Right cardiac atrium (tissue), 5 donors: ENCODE measurements around the gene ANKRD26. TPM values are rescaled to one million over a fixed set of nuclear protein-coding genes. Genes with fewer than 3 reads are reported as not detected.
"Not testable (repeated sequence)": the region's sequence is repeated elsewhere in the genome, so short reads cannot be mapped to it uniquely, and the experiment has no call there.

Source experiments
- ATAC-seq, 2 donors: fragments of 200-7000 bp; cut with Tn5 transposase; one replicate each; pipeline versions ENCODE4 v1.8.0 to v1.9.1; 2020; ENCODE audit warnings: moderate library complexity in 2 of 2, mild to moderate bottlenecking in 1 of 2
- DNase-seq, 3 donors: peaks; one replicate each; pipeline ENCODE4 v3.0.0-alpha.2; 2020
- H3K27ac ChIP-seq: one replicate; pipeline ENCODE4 v1.5.1; 2013; ENCODE audit warnings: mild to moderate bottlenecking, low read length, control low read depth, moderate library complexity
- H3K27me3 ChIP-seq: one replicate; pipeline ENCODE4 v1.6.1; 2013; ENCODE audit not compliant: control insufficient read depth, insufficient read depth
- H3K4me1 ChIP-seq: one replicate; pipeline ENCODE4 v1.6.1; 2013; ENCODE audit warnings: low read length; ENCODE audit not compliant: control insufficient read depth, insufficient read depth
- H3K4me3 ChIP-seq: one replicate; pipeline ENCODE4 v1.5.1; 2013; ENCODE audit warnings: low read length, control low read depth
- H3K9me3 ChIP-seq: one replicate; pipeline ENCODE4 v1.6.1; 2013; ENCODE audit warnings: low read length; ENCODE audit not compliant: control insufficient read depth
- WGBS: extraction: QIAGEN DNeasy Blood & Tissue Kit; methylation state at CpG from one replicate; pipeline ENCODE4 v1.1.7; 2013; 5-methylcytosine and 5-hydroxymethylcytosine counted together
- intact Hi-C, 4 donors: fragments of 100-400 bp; cut with DNase I; formaldehyde crosslinking; loops; one replicate each; pipeline versions ENCODE4 v1.11.0 to v1.14.0; 2022 to 2023
- polyA plus RNA-seq: library from polyadenylated mRNA; stranded (reverse); fragments of 200-250 nt; gene quantifications from one replicate; pipeline ENCODE4 v1.2.3, GENCODE V29; 2013
- total RNA-seq, 4 donors: library from RNA; stranded (reverse); fragmentation: NEBNext Ultra II Directional; extraction: Animal tissue kit (Norgen Biotek cat#: 25700); gene quantifications; one replicate each; pipeline ENCODE4 v1.2.1, GENCODE V29; 2021
- donor health status: healthy with polysubstance abuse.
- donor health status: DM: no; HTN: yes; CAD: no.
- donor health status: DM: no; HTN: no; CAD: no.
- donor health status: DM: no; HTN: yes; CAD: no; lungs with severe emphysema.
- donor health status: DM: yes; HTN: yes; CAD: no.

ANKRD26 gene
- total and polyA plus RNA-seq, 5 donors = 6.7 to 13.6 (median 9.8) TPM

DNA sequence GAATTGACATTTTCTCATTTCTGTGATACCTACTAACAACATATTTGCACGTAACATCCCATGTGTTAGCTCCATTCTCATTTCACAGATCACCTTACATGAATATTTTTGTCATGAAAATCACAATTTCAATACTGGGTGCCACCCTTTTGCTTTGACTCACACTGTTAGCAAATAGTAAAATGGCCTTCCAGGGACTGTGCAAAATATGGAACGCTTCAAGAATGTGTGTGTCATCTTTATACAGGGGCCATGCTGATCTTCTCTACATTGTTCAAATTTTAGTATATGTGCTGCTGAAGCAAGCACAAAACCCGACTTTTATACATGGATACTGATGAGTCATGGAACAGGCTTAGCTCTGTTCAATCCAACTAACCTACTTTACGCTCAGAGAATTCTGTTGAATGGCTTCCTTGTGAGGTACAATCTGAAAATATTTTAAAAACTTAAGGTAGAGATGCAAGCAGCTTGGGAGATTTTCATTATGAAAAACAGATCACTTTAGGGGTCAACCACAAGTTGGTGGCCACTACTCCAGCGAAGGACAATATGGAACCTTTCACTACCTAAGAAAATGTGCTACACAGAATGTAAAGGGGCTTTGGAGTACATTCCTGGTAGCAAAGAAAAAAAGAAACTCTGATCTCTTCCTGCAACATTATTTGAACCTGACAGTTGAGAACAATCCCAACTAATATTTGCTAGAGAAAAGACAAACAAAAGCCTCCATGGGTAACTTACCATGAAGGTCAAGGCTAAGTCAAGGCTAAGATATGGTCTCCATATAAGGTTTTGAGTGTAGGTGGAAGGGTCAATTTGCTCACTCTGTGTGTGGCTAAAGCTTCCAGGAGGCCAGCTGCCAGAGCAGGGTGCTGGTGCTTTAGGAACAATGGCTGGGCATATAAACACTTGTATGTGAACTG is 11.9 kb downstream of the ANKRD26 start:
- ATAC-seq (no peak), DNase-seq (no peak)
- intact Hi-C loops = no loop called here
- Histone ChIP-seq H3K4me3 (no peak overlapping the region), H3K4me1 (no peaks in the 10 kb centered on the region), H3K9me3 (no peaks in the 10 kb centered on the region), H3K27ac (no peak overlapping the region), H3K27me3 (no peaks in the 10 kb centered on the region)
- WGBS = 85% methylated on average over 5 of the region's 5 CpGs

GRCh38 chr10:27072436-27073114 is 27.7 kb downstream of the ANKRD26 start:
- intact Hi-C loops = no loop called here
- DNase-seq = no peak
- no peaks in the 10 kb centered on the region for H3K4me1 ChIP-seq
- H3K27ac ChIP-seq = no peak overlapping the region
- 90% methylated on average over 6 of the region's 6 CpGs for WGBS
- no peak overlapping the region for H3K4me3 ChIP-seq
- H3K9me3 ChIP-seq = no peaks in the 10 kb centered on the region
- no peaks in the 10 kb centered on the region for H3K27me3 ChIP-seq
- peak in 1 of 2 donors; percentile 26 for ATAC-seq

- Histone ChIP-seq H3K4me3 (no peak overlapping the region), H3K4me1 (no peaks in the 10 kb centered on the region), H3K27ac (no peak overlapping the region), H3K27me3 (no peaks in the 10 kb centered on the region), H3K9me3 (no peaks in the 10 kb centered on the region)
- intact Hi-C loops = no loop called here
- DNase-seq (no peak), ATAC-seq (no peak)
- 95% methylated on average over 2 of the region's 2 CpGs for WGBS
These were observed 31.9 kb downstream of the ANKRD26 start for GRCh38 chr10:27068217-27068891.

- no peak for DNase-seq
- intact Hi-C loops = no loop called here
- WGBS = 97% methylated on average over 2 of the region's 2 CpGs
- no peaks in the 10 kb centered on the region for H3K9me3 ChIP-seq
- ATAC-seq = no peak
- no peak overlapping the region for H3K27ac ChIP-seq
- no peaks in the 10 kb centered on the region for H3K27me3 ChIP-seq
- H3K4me1 ChIP-seq = no peaks in the 10 kb centered on the region
- H3K4me3 ChIP-seq = no peak overlapping the region
These were observed 35.2 kb downstream of the ANKRD26 start for GRCh38 chr10:27065084-27065483.

DNA sequence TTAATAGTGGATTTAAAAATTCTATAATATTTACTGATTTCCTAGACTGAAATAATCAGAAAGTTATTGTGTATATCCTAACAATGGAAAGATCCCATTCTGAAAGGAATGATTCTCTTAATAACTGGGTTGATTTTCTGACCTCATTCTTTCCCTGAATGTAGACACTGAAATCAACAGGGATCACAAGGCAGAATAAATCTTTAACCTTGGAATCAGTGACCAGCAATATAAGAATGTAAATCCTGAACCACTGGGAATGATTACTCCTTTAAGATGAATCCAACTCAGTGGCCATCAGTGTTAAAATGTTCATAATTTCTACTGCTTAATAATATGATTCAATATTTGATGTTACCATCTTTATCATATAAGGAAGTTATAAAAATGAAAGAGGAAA is 47.6 kb downstream of the ANKRD26 start:
- H3K4me3 ChIP-seq = no peak overlapping the region
- no peaks in the 10 kb centered on the region for H3K4me1 ChIP-seq
- intact Hi-C loops = no loop called here
- DNase-seq (no peak), ATAC-seq (no peak)
- no peaks in the 10 kb centered on the region for H3K9me3 ChIP-seq
- no peaks in the 10 kb centered on the region for H3K27me3 ChIP-seq
- no peak overlapping the region for H3K27ac ChIP-seq

- H3K4me1 ChIP-seq, H3K9me3 ChIP-seq, H3K27ac ChIP-seq, H3K4me3 ChIP-seq, H3K27me3 ChIP-seq, DNase-seq, ATAC-seq: not testable (repeated sequence)
- intact Hi-C loops = loop anchor here in 1 of 4 donors (10.0 kb wide), 1 partner anchor 80 kb away; no protein-coding TSS in a partner anchor
- 93% methylated on average over 4 of the region's 4 CpGs for WGBS
These were observed 55.0 kb downstream of the ANKRD26 start for GRCh38 chr10:27045247-27045646.

GRCh38 chr10:27041196-27041595 is 59.1 kb downstream of the ANKRD26 start:
- intact Hi-C loops = loop anchor here in 1 of 4 donors (10.0 kb wide), 1 partner anchor 84 kb away; no protein-coding TSS in a partner anchor
- no peak for ATAC-seq
- WGBS = 78% methylated on average over 2 of the region's 2 CpGs

DNA sequence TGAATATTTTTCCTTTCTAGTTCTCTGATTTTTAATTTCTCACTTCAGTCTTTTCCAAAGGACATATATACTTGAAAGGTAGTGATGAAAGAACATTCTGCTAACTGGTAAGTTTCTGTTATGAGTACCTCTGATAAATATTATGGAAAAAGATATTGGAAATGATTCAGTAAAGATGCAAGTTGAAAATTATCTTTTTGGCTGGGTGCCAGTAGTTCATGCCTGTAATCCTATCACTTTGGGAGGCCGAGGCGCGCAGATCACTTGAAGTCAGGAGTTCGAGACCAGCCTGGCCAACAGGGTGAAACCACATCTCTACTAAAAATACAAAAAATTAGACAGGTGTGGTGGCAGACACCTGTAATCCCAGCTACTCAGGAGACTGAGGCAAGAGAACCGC is 62.1 kb downstream of the ANKRD26 start:
- no peak overlapping the region for H3K27ac ChIP-seq
- no peaks in the 10 kb centered on the region for H3K9me3 ChIP-seq
- WGBS = 97% methylated on average over 5 of the region's 5 CpGs
- ATAC-seq (no peak), DNase-seq (no peak)
- intact Hi-C loops = no loop called here
- H3K27me3 ChIP-seq = no peaks in the 10 kb centered on the region
- H3K4me3 ChIP-seq = no peak overlapping the region
- H3K4me1 ChIP-seq = no peaks in the 10 kb centered on the region

More at GRCh38 chr10:27041196-27041595, 59.1 kb downstream of the ANKRD26 start:
- Histone ChIP-seq H3K4me1 (no peaks in the 10 kb centered on the region), H3K27me3 (no peaks in the 10 kb centered on the region), H3K9me3 (no peaks in the 10 kb centered on the region), H3K4me3 (no peak overlapping the region), H3K27ac (no peak overlapping the region)
- no peak for DNase-seq

DNA sequence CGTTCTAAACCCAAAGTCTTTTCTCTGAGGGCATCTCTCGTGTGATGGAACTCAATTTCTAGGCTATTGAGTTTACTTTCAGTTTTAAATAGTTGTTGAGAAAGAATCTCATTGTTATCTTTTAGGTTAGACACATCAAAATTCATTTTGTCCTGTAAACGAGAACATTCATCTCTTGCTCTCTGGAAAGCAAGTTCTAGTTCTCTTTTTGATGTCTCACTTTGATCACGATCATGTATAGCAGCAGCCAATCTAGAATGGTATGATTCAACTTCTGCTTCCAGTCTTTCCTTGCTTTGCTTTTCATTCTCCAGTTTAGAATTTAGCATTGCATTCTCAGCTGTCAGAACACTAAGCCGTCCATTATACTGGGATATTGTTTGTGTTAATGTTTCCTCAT is 65.1 kb downstream of the ANKRD26 start:
- H3K4me3 ChIP-seq = no peak overlapping the region
- H3K27ac ChIP-seq = no peak overlapping the region
- no peaks in the 10 kb centered on the region for H3K4me1 ChIP-seq
- ATAC-seq (no peak), DNase-seq (no peak)
- intact Hi-C loops = no loop called here
- 92% methylated on average over 5 of the region's 5 CpGs for WGBS
- H3K9me3 ChIP-seq = no peaks in the 10 kb centered on the region
- H3K27me3 ChIP-seq = no peaks in the 10 kb centered on the region

GRCh38 chr10:27030060-27030459 is 70.2 kb downstream of the ANKRD26 start:
- Histone ChIP-seq H3K27me3 (no peaks in the 10 kb centered on the region), H3K27ac (no peak overlapping the region), H3K4me1 (no peaks in the 10 kb centered on the region), H3K4me3 (no peak overlapping the region), H3K9me3 (no peaks in the 10 kb centered on the region)
- intact Hi-C loops = no loop called here
- ATAC-seq (no peak), DNase-seq (no peak)
- 96% methylated on average over 2 of the region's 2 CpGs for WGBS

DNA sequence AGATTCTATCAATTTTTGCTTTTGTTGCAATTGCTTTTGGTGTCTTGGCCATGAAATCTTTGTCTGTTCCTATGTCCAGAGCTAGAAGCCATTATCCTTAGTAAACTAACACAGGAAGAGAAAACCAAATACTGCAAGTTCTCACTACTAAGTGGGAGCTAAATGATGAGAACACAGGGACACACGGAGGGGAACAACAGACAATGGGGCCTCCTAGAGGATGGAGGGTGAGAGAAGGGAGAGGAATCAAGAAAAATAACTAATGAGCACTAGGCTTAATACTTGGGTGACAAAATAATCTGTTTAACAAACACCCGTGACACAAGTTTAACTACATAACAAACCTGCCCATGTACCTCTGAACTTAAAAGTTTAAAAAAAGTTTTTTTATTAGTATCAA is 78.2 kb downstream of the ANKRD26 start:
- no peaks in the 10 kb centered on the region for H3K27me3 ChIP-seq
- DNase-seq = no peak
- H3K9me3 ChIP-seq = no peaks in the 10 kb centered on the region
- ATAC-seq = no peak
- intact Hi-C loops = no loop called here
- H3K27ac ChIP-seq = no peak overlapping the region
- WGBS = 79% methylated on average over 2 of the region's 2 CpGs
- H3K4me3 ChIP-seq = no peak overlapping the region
- H3K4me1 ChIP-seq = peaks cover 3% of the 10 kb centered on the region
